ENCODE measurements around the gene ASTN2.

Gene ASTN2

GRCh38 chr9:116641292-116642059, 773.4 kb downstream of the ASTN2 start:
- no CpG with 5 or more reads among the region's 2 CpGs for WGBS, 2 donors (ENCODE audit: extremely low coverage in 2 of 2, insufficient read length in 2 of 2, insufficient replicate concordance in 1 of 2)
- Histone ChIP-seq H3K14ac (ENCODE audit: low read length) (no peak overlapping the region), H3K18ac (ENCODE audit: low read length) (no peak overlapping the region), H4K91ac (ENCODE audit: low read depth, low read length, poor library complexity) (no peak overlapping the region), H3K4me1 (ENCODE audit: control insufficient read depth in 2 of 2, insufficient read depth in 1 of 2, low read depth in 1 of 2, low read length in 2 of 2) (no peaks in the 10 kb centered on the region), H2BK15ac (ENCODE audit: low read length) (no peak overlapping the region), H2BK5ac (ENCODE audit: low read length) (no peak overlapping the region), H3K9me3 (replicated peaks in 1 of 2; ENCODE audit: control insufficient read depth in 2 of 2, insufficient read depth in 1 of 2, low read depth in 1 of 2, low read length in 2 of 2) (no peaks in the 10 kb centered on the region), H3K79me1 (ENCODE audit: low read depth, low read length) (no peaks in the 10 kb centered on the region), H3K36me3 (replicated peaks in 1 of 2; ENCODE audit: control insufficient read depth in 2 of 2, insufficient read depth in 2 of 2, low read length in 2 of 2) (no peaks in the 10 kb centered on the region), H3K23ac (ENCODE audit: low read depth, low read length, poor library complexity) (no peak overlapping the region), H3K4me3 (ENCODE audit: low read length in 2 of 2) (no peak overlapping the region), H3K27ac (replicated peaks; ENCODE audit: low read length) (no peak overlapping the region), H2BK120ac (ENCODE audit: low read depth, low read length) (no peak overlapping the region), H2AFZ (ENCODE audit: low read length) (no peak overlapping the region), H3K4ac (ENCODE audit: low read length) (no peak overlapping the region), H3K9ac (ENCODE audit: low read depth, low read length, poor library complexity) (no peak overlapping the region), H4K8ac (ENCODE audit: low read depth, low read length) (no peak overlapping the region), H3K27me3 (ENCODE audit: control insufficient read depth in 3 of 3, insufficient read depth in 3 of 3, low read depth in 1 of 3, low read length in 3 of 3) (no peaks in the 10 kb centered on the region), H2BK12ac (ENCODE audit: low read length) (no peak overlapping the region), H3K4me2 (ENCODE audit: insufficient read depth, low read length, poor library complexity, severe bottlenecking) (no peak overlapping the region), H2AK5ac (ENCODE audit: low read depth, low read length) (no peak overlapping the region)
- no peak for DNase-seq (ENCODE audit: low spot score)

- no peak overlapping the region for H2BK120ac ChIP-seq (ENCODE audit: low read depth, low read length)
- DNase-seq (ENCODE audit: low spot score) = no peak
- H3K23ac ChIP-seq (ENCODE audit: low read depth, low read length, poor library complexity) = no peak overlapping the region
- H3K27ac ChIP-seq (replicated peaks; ENCODE audit: low read length) = no peak overlapping the region
- no peaks in the 10 kb centered on the region for H3K79me1 ChIP-seq (ENCODE audit: low read depth, low read length)
- H3K4me1 ChIP-seq (ENCODE audit: control insufficient read depth in 2 of 2, insufficient read depth in 1 of 2, low read depth in 1 of 2, low read length in 2 of 2) = no peaks in the 10 kb centered on the region
- H2BK5ac ChIP-seq (ENCODE audit: low read length) = no peak overlapping the region
- no peak overlapping the region for H3K9ac ChIP-seq (ENCODE audit: low read depth, low read length, poor library complexity)
- no peak overlapping the region for H3K4me2 ChIP-seq (ENCODE audit: insufficient read depth, low read length, poor library complexity, severe bottlenecking)
- H2BK15ac ChIP-seq (ENCODE audit: low read length) = no peak overlapping the region
- H3K4me3 ChIP-seq (ENCODE audit: low read length in 2 of 2) = no peak overlapping the region
- no peak overlapping the region for H2BK12ac ChIP-seq (ENCODE audit: low read length)
- H3K36me3 ChIP-seq (replicated peaks in 1 of 2; ENCODE audit: control insufficient read depth in 2 of 2, insufficient read depth in 2 of 2, low read length in 2 of 2) = no peaks in the 10 kb centered on the region
- H3K4ac ChIP-seq (ENCODE audit: low read length) = no peak overlapping the region
- H4K8ac ChIP-seq (ENCODE audit: low read depth, low read length) = no peak overlapping the region
- H2AFZ ChIP-seq (ENCODE audit: low read length) = no peak overlapping the region
- no peaks in the 10 kb centered on the region for H3K27me3 ChIP-seq (ENCODE audit: control insufficient read depth in 3 of 3, insufficient read depth in 3 of 3, low read depth in 1 of 3, low read length in 3 of 3)
- no peak overlapping the region for H2AK5ac ChIP-seq (ENCODE audit: low read depth, low read length)
- H3K14ac ChIP-seq (ENCODE audit: low read length) = no peak overlapping the region
- H4K91ac ChIP-seq (ENCODE audit: low read depth, low read length, poor library complexity) = no peak overlapping the region
- H3K9me3 ChIP-seq (replicated peaks in 1 of 2; ENCODE audit: control insufficient read depth in 2 of 2, insufficient read depth in 1 of 2, low read depth in 1 of 2, low read length in 2 of 2) = no peaks in the 10 kb centered on the region
- H3K18ac ChIP-seq (ENCODE audit: low read length) = no peak overlapping the region
These were observed 775.6 kb downstream of the ASTN2 start for GRCh38 chr9:116639251-116639741.

- Histone ChIP-seq H2BK12ac (ENCODE audit: low read length) (no peak overlapping the region), H3K23ac (ENCODE audit: low read depth, low read length, poor library complexity) (no peak overlapping the region), H2AFZ (ENCODE audit: low read length) (no peak overlapping the region), H3K9ac (ENCODE audit: low read depth, low read length, poor library complexity) (no peak overlapping the region), H3K18ac (ENCODE audit: low read length) (no peak overlapping the region), H3K9me3 (replicated peaks in 1 of 2; ENCODE audit: control insufficient read depth in 2 of 2, insufficient read depth in 1 of 2, low read depth in 1 of 2, low read length in 2 of 2) (no peaks in the 10 kb centered on the region), H3K14ac (ENCODE audit: low read length) (no peak overlapping the region), H3K4me3 (ENCODE audit: low read length in 2 of 2) (no peak overlapping the region), H2BK120ac (ENCODE audit: low read depth, low read length) (no peak overlapping the region), H3K4ac (ENCODE audit: low read length) (no peak overlapping the region), H3K4me2 (ENCODE audit: insufficient read depth, low read length, poor library complexity, severe bottlenecking) (no peak overlapping the region), H4K8ac (ENCODE audit: low read depth, low read length) (no peak overlapping the region), H2BK15ac (ENCODE audit: low read length) (no peak overlapping the region), H2BK5ac (ENCODE audit: low read length) (no peak overlapping the region), H3K36me3 (replicated peaks in 1 of 2; ENCODE audit: control insufficient read depth in 2 of 2, insufficient read depth in 2 of 2, low read length in 2 of 2) (no peaks in the 10 kb centered on the region), H3K27ac (replicated peaks; ENCODE audit: low read length) (no peak overlapping the region), H3K79me1 (ENCODE audit: low read depth, low read length) (no peaks in the 10 kb centered on the region), H2AK5ac (ENCODE audit: low read depth, low read length) (no peak overlapping the region), H3K27me3 (ENCODE audit: control insufficient read depth in 3 of 3, insufficient read depth in 3 of 3, low read depth in 1 of 3, low read length in 3 of 3) (no peaks in the 10 kb centered on the region), H4K91ac (ENCODE audit: low read depth, low read length, poor library complexity) (no peak overlapping the region), H3K4me1 (ENCODE audit: control insufficient read depth in 2 of 2, insufficient read depth in 1 of 2, low read depth in 1 of 2, low read length in 2 of 2) (no peaks in the 10 kb centered on the region)
- DNase-seq (ENCODE audit: low spot score) = no peak
- no CpG with 5 or more reads among the region's 2 CpGs for WGBS, 2 donors (ENCODE audit: extremely low coverage in 2 of 2, insufficient read length in 2 of 2, insufficient replicate concordance in 1 of 2)
These were observed 778.9 kb downstream of the ASTN2 start for GRCh38 chr9:116635908-116636307.

- Histone ChIP-seq H3K4me2 (ENCODE audit: insufficient read depth, low read length, poor library complexity, severe bottlenecking) (no peak overlapping the region), H2BK15ac (ENCODE audit: low read length) (no peak overlapping the region), H3K4me1 (ENCODE audit: control insufficient read depth in 2 of 2, insufficient read depth in 1 of 2, low read depth in 1 of 2, low read length in 2 of 2) (no peaks in the 10 kb centered on the region), H3K36me3 (replicated peaks in 1 of 2; ENCODE audit: control insufficient read depth in 2 of 2, insufficient read depth in 2 of 2, low read length in 2 of 2) (no peaks in the 10 kb centered on the region), H3K4ac (ENCODE audit: low read length) (no peak overlapping the region), H2BK12ac (ENCODE audit: low read length) (no peak overlapping the region), H3K9ac (ENCODE audit: low read depth, low read length, poor library complexity) (no peak overlapping the region), H3K23ac (ENCODE audit: low read depth, low read length, poor library complexity) (no peak overlapping the region), H3K4me3 (ENCODE audit: low read length in 2 of 2) (no peak overlapping the region), H3K14ac (ENCODE audit: low read length) (no peak overlapping the region), H4K8ac (ENCODE audit: low read depth, low read length) (no peak overlapping the region), H2AK5ac (ENCODE audit: low read depth, low read length) (no peak overlapping the region), H3K18ac (ENCODE audit: low read length) (no peak overlapping the region), H3K9me3 (replicated peaks in 1 of 2; ENCODE audit: control insufficient read depth in 2 of 2, insufficient read depth in 1 of 2, low read depth in 1 of 2, low read length in 2 of 2) (no peaks in the 10 kb centered on the region), H2BK5ac (ENCODE audit: low read length) (no peak overlapping the region), H3K27me3 (ENCODE audit: control insufficient read depth in 3 of 3, insufficient read depth in 3 of 3, low read depth in 1 of 3, low read length in 3 of 3) (no peaks in the 10 kb centered on the region), H4K91ac (ENCODE audit: low read depth, low read length, poor library complexity) (no peak overlapping the region), H2AFZ (ENCODE audit: low read length) (no peak overlapping the region), H2BK120ac (ENCODE audit: low read depth, low read length) (no peak overlapping the region), H3K79me1 (ENCODE audit: low read depth, low read length) (no peaks in the 10 kb centered on the region), H3K27ac (replicated peaks; ENCODE audit: low read length) (no peak overlapping the region)
- WGBS, 2 donors (ENCODE audit: extremely low coverage in 2 of 2, insufficient read length in 2 of 2, insufficient replicate concordance in 1 of 2) = no CpG with 5 or more reads among the region's 6 CpGs
- DNase-seq (ENCODE audit: low spot score) = no peak
These were observed 781.6 kb downstream of the ASTN2 start for GRCh38 chr9:116632990-116633838.
